SK-N-DZ (cell line): ENCODE data around the gene AVPR1A. TPM values are rescaled to one million over a fixed set of nuclear protein-coding genes. Genes with fewer than 3 reads are reported as not detected.
A peak's percentile ranks its signal among the peaks of the same experiment; 100 is the strongest.
"Not testable (repeated sequence)": the region's sequence is repeated elsewhere in the genome, so short reads cannot be mapped to it uniquely, and the experiment has no call there.

Source experiments
- DNase-seq: peaks from one replicate; pipeline ENCODE4 v3.0.0-alpha.2; 2015; ENCODE audit warnings: low spot score
- polyA plus RNA-seq, 2 experiments: library from polyadenylated mRNA; depleted of rRNA; stranded (reverse); fragments of >200 nt; gene quantifications; 2 replicates each; pipeline ENCODE4 v1.2.3, GENCODE V29; 2014

Gene AVPR1A
- 0.02 TPM in 1 of 2 replicates, not detected in the other for polyA plus RNA-seq (2014; cell fraction: cytosol; rRNA removed)
- 0.03 and 0.24 TPM in 2 replicates for polyA plus RNA-seq (2014; cell fraction: nucleus; rRNA removed)

DNA sequence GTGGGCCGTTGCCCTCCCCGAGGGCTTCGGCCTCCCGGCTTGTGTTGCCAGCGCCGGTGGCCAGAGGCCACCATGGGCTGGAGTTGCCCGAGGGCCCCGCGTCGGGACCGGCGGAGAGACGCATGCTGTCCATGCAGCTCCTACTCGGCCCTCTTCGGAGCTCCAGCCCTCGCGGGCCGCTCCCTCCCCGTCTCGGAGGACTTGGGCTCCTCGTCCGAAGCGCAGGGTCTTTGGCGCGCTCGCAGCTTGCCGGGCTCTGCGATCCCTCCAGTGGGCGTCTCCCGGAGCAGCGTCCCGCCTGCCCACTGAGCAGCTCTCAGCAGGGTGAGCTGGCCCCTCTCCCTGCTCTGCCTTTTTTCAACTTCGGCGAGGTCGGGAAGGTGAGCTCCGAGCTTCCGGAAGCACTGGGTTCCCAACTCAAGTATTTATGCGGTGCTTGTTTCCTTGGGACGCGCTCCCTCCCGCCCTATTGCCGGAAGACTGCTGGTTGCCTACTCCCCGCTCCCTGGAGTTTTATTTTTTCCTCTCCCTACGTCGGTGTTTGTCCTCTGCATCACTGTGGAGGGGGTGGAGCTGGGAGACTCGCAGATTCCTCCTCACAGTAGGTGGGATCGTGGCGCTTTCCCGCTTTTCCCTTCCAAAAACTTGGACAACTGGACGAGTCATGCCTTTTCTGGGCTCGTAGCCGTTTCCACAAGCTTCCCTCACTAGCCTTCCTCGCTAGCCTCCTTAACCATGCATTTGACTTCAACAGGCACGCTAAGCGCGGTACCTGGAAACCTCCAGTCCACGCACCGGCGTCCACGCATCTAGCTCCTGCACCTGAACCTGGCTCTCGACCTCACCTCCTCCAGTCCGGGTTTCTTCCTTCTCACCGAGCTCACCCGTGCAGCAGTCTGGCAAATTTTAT lies at the start of gene AVPR1A:
TSS of gene AVPR1A (minus strand) at position 489 of the 910 bp plus-strand sequence. CDS start at position 124, 365 bp downstream.
- no peak for DNase-seq

DNA sequence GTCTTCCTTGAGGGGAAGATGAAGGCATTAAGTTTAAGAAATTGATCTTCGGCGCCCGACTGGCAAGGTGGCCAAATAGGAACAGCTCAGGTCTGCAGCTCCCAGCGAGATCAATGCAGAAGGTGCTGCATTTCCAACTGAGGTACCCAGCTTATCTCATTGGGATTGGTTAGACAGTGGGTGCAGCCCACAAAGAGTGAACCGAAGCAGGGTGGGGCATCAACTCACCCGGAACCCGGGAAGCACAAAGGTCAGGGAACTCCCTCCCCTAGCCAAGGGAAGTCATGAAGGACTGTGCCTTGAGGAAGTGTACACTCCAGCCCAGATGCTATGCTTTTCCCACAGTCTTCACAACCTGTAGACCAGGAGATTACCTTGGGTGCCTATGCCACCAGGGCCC lies 45.2 kb upstream of the AVPR1A start:
- DNase-seq = no peak

DNA sequence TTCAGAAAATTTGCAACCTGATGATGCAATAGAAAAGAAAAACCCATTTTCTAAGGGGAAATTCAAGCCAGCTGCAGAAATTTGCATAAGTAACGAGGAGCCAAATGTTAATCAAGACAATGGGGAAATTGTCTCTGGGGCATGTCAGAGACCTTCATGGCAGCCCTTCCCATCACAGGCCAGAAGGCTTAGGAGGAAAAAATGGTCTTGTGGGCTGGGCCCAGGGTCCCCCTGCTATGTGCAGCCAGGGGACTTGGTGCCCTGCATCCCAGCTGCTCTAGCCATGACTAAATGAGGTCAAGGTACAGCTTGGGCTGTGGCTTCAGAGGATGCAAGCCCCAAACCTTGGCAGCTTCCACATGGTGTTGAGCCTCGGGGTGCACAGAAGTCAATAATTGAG lies 28.2 kb upstream of the AVPR1A start:
- DNase-seq = no peak

DNA sequence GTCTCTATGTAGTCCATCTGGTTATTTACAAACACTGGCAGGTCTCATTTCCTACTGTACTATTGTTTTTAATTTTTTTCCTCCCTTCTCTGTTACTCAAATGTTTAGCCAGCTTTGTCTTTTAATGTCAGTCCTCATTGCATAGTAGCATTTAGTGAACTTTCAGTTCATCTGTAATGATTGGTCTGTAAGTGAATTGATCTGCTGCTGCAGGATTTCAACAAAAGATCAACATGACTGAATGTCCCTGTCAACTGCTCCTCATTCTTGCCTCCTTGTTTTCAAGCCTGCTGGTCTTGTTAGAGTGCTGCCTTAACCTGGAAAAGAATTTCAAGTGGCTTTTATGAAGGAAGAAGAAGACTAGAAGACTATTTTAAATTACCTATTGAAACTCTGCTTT lies 19.3 kb upstream of the AVPR1A start:
- no peak for DNase-seq

DNA sequence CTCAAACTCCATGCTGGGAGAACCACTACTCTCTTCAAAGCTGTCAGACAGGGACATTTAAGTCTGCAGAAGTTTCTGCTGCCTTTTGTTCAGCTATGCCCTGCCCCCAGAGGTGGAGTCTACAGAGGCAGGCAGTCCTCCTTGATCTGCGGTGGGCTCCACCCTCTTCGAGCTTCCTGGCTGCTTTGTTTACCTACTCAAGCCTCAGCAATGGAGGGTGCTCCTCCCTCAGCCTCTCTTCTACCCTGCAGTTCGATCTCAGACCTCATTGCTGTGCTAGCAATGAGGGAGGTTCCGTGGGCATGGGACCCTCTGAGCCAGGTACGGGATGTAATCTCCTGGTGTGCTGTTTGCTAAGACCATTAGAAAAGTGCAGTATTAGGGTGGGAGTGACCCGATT lies 16.7 kb upstream of the AVPR1A start:
- DNase-seq = not testable (repeated sequence)

DNA sequence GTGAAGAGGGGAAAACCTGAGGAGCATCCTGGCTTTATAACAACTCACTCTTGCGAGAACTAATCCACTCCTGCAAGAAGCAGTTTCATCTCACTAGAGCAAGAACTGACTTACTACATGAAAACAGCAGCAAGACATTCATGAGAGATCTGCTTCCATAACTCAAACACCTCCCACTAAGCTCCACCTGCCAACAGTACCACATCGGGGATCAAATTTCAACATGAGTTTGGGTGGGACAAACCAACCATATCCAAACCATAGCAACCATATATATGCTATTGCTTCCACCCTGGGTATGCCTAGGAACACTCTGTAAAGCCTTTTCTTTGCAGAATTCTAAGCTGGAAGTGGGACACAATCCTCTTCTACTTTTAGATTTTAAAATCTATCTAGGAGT lies 13.9 kb upstream of the AVPR1A start:
- no peak for DNase-seq

DNA sequence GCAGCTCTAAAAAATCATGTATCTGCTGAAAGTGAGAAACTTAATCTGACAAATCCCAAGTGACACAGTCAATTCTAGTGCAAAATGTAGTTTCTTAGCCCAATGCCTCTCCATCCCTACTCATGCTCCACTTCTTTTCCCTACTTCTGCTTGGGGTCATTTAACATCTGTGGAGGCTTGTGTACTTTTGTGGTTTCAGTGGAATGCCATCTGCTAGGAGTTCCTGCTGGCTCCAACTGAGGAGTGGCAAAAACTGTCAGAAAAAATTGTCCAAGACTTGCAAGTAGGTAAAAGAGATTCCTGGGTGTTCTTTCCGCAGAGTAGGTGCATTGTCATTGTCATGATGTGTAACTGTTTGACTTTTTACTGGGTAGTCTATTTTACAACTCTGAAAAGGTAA lies 12.5 kb upstream of the AVPR1A start:
- no peak for DNase-seq

DNA sequence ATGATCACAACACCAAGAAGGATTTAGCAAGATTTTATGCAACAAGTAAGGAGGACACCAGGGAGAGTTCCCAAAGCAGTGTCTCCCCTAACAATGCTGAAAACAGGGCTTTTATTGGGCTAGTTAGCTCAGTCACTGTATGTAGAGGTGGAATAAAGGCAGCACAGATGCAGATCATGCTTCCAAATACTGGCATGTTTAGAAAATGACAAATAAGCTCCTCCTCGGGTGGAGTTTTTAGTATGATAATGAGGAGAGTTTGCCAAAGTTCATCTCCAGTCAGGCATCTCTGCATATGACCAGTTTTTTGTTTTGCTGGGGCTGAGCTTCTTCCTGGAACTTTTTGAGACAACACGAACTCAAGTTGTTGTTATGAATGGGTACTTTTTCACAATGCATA lies 4.4 kb upstream of the AVPR1A start:
- DNase-seq = no peak

DNA sequence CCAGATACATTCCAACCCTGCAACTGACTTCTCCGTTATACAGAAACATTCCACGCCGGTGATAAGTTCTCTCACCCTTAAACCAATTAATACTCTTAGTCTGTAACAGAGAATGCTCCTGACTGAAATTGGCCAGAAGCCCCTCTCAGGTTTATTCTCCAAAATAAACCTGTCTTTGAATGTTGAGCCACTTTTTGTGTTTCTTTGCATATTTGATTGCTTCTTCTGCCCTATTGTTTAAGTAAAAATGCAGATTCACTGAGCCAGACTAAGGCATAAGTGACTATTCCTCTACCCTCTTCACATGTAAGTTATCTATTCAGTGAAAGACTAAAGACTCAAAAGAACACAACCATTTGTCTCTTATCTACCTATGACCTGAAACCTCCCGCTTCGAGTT lies 3.6 kb upstream of the AVPR1A start:
- DNase-seq = no peak

DNA sequence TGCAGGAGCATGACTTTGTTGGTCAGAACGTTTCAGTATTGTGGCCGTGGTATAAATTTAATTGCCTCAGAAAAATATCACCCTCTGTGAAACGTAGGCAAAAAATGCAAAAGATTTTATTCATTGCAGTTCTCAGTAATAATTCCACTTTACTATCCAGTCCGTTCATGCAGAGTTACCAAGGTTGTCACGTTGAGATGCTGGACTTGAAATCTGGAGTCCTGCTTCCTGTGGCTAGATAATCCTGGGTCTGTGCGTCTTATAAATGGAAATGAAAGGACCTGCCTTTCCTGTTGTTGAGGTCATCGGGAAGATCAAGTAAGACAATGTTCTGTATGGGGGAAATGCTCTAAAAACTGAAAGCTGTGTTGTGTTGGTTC lies 1.3 kb upstream of the AVPR1A start:
- DNase-seq = no peak

DNA sequence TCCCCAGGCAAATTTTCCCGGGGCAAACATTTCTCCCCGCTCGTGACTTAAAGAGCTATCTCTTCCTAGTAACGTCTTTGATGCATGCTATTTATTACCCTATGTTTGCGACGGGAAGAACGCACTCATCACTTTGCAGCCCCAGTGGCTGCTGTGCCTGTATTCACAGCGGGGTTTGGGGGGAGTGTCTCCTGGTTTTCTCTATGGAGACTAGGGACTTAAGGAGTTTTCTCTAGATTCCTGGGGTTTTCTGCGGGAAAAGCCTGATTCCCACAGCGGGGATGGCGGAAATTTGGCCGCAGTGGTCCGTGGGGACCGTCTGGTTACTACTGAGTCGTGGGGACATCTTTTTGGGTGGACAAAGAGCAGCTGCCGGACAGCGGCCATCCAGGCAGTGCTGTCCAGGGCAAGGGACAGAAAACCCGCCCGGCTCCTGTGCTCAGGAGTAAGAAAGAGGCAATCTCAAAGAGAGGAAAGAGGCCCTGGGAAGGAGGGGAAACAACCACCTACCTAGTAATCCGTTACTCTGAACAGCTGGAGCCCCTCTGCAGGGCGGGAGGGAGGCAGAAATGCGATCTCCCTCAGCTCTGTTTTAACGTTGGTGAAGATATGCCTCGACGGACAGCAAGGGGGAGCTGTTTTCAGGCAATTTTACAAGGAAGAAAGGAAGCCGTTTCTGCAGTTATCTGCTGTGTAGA lies 771 bp upstream of the AVPR1A start:
- peak; percentile 70 for DNase-seq

DNA sequence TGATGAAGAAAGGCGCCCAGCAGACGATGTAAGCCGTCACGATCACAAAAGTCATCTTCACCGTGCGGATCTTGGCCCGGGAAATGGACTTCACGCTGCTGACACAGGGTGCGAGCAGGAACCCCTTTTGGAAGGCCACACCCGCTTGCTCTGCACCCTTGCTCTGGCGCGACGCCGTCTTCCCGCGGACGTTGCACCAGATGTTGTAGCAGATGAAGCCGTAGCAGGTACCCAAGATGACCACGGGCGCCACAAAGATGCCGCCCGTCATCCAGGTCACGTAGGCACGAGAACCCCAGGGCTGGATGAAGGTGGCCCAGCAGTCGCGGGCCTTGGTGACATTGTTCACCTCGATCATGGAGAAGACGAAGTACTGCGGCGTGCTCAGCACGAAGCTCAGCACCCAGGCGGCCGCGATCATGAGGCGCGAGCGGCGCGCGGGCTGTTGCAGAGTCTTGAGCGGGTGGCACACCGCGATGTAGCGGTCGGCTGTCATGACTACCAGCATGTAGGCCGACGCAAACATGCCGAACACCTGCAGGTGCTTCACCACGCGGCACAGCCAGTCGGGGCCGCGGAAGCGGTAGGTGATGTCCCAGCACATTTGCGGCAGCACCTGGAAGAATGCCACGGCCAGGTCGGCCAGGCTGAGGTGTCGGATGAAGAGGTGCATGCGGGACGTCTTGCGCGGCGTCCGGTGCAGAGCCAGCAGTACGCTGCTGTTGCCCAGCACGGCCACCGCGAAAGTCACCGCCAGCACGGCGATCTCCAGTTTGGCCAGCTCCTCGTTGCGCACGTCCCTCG lies 890 bp downstream of the AVPR1A start:
- no peak for DNase-seq

DNA sequence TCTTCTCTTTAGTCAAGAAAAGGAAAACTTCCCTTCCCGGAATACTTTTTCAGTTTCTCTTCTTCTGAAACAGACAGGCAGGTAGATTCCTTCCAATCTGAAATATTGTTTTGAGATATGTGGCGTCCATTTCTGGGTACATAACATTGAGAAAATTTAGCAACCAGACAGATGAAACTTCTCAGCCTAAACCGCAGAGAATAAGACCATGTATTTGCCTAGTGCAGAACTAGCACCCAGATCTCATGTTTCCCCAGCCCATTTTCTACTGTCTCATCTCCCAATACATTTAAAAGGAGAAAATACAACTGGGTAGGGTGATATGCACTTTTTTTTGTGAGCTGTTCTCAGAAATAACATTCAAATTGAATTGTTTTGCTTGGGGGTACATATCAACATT lies 6.4 kb downstream of the AVPR1A start:
- DNase-seq = no peak

DNA sequence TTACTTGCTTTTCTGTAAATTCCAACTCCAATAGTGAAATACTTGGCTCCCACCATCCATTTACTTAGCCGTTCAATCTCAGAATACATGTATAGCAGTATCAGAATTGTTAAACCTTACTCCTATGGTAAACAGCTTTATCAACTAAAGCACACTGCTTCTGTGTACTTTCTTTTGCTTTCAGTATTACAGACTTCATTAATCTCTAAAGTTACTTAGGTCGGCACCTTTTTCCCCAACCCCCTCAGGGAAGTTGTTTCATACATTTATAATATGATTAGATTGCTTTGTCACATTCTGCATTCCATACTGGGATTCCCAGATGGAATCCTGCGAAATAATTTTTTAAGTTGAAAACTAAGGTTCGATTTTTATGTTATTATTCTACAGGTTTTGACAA lies 12.5 kb downstream of the AVPR1A start:
- DNase-seq = no peak

DNA sequence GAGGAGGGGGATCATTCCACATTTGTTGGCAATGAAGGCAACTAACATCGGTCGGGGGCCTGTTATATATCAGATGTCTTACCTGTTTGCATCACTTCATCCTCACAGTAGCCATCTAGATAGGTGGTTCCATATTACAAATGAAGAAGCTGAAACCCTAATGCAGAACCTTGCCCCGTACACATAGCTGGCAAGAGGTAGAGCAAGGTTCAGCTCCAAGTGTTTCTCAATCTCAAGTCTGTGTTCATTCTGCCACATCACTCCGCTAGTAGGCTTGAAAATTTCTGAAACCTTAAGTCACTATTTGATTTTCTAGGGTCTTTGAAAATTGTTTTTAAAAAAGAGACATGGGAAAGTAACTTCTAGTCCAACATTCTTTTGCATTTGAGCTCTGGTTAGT lies 17.0 kb downstream of the AVPR1A start:
- no peak for DNase-seq

DNA sequence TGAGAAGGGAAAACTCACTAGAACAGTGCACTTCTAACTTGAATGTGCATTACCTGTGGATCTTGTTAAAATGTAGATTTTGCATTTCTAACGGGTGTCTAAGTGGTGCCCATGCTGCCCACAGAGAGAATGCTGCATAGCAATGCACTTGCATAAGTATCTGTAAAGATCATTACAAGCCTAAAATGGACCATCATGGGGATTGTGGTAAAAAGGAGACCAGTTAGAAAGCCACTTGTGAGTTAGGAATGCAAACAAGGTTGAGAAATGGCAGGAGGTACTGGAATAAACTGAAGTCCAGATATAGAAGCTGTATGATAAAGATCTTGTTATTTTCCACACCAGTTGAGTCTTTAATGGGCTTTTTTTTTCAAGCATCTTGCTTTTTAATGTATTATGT lies 18.8 kb downstream of the AVPR1A start:
- no peak for DNase-seq

DNA sequence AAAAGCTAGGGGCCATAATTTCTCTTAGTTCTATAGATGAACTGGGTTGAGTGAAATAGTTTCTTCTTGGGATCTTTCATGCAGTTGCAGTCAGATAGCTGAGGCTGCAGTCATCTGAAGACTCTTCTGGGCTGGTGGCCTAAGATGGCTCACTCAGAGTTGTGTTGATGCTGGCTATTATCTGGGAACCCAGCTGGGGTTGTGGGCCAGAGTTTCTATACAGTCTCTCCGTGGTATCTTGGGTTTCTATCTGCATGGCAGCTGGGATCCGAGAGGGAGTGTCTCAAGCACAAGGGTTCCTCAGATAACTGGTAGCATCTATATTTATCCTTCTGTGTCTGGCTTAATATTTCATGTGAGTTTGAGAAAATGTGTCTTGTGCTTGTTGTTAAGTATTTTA lies 21.1 kb downstream of the AVPR1A start:
- DNase-seq = no peak

DNA sequence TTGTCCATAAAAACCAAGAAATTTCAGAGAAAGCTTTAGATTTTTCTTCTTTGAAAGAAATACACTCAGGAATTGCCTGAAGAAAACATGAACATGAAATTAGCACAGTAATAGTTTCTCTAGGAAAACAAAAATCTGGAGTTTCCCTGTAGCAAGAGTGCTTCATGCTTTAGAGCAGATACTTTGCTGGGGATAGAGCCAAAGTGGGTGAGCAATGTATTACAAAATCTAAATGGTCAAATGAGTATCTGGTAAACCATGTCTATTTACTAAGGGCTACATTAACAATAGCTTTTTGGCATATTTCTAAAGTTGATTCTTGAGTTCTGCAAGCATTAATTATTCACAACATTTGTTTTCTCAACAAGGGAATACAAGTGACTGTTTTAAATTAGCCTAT lies 26.2 kb downstream of the AVPR1A start:
- no peak for DNase-seq

DNA sequence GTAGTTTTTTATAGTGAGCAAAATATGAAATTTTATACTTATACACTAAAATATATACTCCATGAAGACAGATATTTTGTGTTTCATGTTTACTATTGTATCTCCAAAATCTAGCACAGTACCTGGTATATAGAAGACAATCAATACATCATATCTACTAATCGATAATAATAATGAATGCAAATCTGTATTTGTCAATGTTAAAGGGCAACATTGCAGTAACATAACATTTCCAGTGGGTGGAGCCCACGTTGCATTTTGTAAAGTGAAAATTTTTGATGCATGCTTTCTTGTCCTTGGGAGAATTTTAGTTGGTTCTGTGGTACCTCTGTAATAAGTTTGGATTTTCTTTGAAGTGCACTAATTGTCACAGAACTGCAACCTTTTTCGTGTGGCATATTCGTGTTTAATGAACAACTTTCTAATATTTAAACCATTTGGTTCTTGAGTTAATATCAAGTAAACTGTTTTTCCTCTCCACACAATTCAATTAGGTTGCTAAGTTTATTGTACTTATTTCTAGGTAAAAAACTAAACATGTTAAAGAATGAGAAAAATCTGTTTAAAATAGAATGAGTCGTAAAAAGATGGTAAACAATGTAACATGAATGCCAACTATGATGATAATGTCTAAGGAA lies 47.4 kb downstream of the AVPR1A start:
- peak; percentile 23 for DNase-seq

DNA sequence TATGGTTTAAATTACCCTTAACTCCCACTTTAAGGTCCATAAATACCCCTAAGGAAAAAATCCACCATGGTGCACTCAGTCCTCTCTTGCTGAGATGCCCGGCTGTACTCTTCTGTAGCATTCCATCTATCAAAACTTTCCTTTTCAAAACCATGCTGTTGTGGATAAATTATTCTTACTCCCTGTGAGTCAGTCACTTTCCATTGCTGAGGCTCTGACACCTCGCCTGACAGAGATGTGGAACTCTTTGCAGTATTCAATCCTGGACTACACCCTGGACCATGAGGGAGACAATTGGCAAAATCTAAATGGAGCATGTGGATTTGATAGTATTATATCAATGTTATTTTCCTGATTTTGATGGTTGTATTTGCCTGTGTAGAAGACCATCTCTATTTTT lies 49.1 kb downstream of the AVPR1A start:
- DNase-seq = no peak

DNA sequence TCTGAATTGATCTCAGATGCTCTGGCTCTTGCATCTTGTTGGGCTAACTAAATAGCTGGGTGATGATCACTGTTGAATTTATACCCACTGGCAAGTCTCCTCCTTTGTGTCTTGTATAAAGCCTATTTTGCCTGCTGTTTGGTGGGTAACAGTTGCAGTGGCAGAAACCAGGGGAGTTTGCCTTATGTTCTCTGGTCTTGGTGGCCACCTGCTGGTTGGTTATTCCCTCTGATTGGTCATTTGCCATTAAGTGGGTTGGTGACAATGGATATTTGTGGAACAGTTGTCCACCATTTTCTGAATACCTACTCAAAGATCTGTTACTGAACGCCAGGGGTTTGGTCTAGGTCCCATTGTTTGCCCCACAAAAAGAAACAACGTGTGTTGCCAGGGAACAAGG lies 52.1 kb downstream of the AVPR1A start:
- DNase-seq = peak; percentile 18
